Measurements from ENCODE around the gene TMEM80. TPM values are rescaled to one million over a fixed set of nuclear protein-coding genes. Genes with fewer than 3 reads are reported as not detected.
"Not testable (repeated sequence)": the region's sequence is repeated elsewhere in the genome, so short reads cannot be mapped to it uniquely, and the experiment has no call there.

TMEM80 gene
- 1 to 10 TPM; 9.5 to 9.8 TPM for total RNA-seq

- Mint-ChIP-seq H3K27ac (peak within 1 kb of the TSS; percentile 93), H3K9me3 (no peaks in the 10 kb centered on the region), H3K4me1 (ENCODE audit: low read depth) (peaks cover 49% of the 10 kb centered on the region), H3K36me3 (peaks cover 6% of the 10 kb centered on the region), H3K4me3 (peak within 1 kb of the TSS; percentile 85), H3K27me3 (no peaks in the 10 kb centered on the region)
- POLR2A ChIA-PET: interaction anchor here (0.7 to 1.8 kb wide), 7 partner anchors 11 to 160 kb away, joined by 3 to 13 read pairs (median 4); no protein-coding TSS in a partner anchor
- peak; percentile 99 for DNase-seq
- CTCF ChIA-PET: interaction anchor here (0.9 to 4.0 kb wide), 13 partner anchors 8 to 140 kb away, joined by 3 to 44 read pairs (median 5); no protein-coding TSS in a partner anchor
- intact Hi-C loops (cut with micrococcal nuclease): loop anchor here (1.0 to 5.0 kb wide), 5 partner anchors 28 to 158 kb away; partner anchors contain the start of genes HRAS, LRRC56 and TALDO1
These were observed at the start of gene TMEM80 for GRCh38 chr11:695538-696248. Gene TMEM80 (plus strand): TSS chr11:695816. CDS start chr11:695828, 12 bp downstream.

DNA sequence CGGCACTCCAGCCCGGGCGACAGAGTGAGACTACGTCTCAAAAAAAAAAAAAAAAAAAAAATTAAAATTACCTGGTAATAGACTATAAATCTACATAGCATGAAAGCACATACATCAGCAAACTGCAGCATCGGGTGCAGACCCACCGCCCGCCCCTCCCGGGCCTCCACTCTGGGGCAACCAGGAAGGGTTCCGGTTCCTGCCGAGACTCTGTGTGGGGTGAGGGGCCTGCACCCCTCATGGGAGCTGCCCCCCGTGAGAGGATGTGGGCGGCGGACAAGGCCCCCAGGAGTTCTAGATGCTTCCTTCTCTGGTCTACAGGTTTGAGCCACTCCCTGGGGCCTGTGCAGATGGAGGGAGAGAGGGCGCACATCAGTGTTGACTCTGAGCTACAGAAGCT, 49.4 kb upstream of the TMEM80 start:
- no peak overlapping the region for H3K4me3 Mint-ChIP-seq
- CTCF ChIA-PET: no interaction called here
- H3K9me3 Mint-ChIP-seq: no peaks in the 10 kb centered on the region
- intact Hi-C loops (cut with micrococcal nuclease): no loop called here
- POLR2A ChIA-PET: interaction anchor here (1.1 kb wide), 1 partner anchor 31 kb away, joined by 3 read pairs; the partner anchor contains the start of gene IRF7
- peaks cover 5% of the 10 kb centered on the region for H3K36me3 Mint-ChIP-seq
- peaks cover 2% of the 10 kb centered on the region for H3K4me1 Mint-ChIP-seq (ENCODE audit: low read depth)
- no peak overlapping the region for H3K27ac Mint-ChIP-seq
- no peaks in the 10 kb centered on the region for H3K27me3 Mint-ChIP-seq
- DNase-seq: no peak

DNA sequence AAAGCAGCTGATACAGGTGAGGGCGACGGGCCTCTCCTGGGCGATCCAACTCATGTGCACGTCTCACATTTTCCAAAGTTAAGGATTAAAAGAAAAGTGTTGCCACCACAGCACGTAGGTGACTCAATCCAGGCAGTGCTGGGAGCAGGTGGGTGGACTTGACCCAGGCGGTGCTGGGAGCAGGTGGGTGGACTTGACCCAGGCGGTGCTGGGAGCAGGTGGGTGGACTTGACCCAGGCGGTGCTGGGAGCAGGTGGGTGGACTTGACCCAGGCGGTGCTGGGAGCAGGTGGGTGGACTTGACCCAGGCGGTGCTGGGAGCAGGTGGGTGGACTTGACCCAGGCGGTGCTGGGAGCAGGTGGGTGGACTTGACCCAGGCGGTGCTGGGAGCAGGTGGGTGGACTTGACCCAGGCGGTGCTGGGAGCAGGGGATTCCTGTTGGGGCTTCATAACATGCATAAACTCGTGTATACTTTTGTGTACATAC, 47.9 kb upstream of the TMEM80 start:
- H3K9me3 Mint-ChIP-seq; DNase-seq; CTCF ChIA-PET; H3K4me1 Mint-ChIP-seq (ENCODE audit: low read depth); H3K27me3 Mint-ChIP-seq; H3K27ac Mint-ChIP-seq; intact Hi-C loops (cut with micrococcal nuclease); H3K36me3 Mint-ChIP-seq; H3K4me3 Mint-ChIP-seq; POLR2A ChIA-PET: not testable (repeated sequence)

GRCh38 chr11:650482-650881, 45.1 kb upstream of the TMEM80 start:
- H3K9me3 Mint-ChIP-seq: no peaks in the 10 kb centered on the region
- H3K4me3 Mint-ChIP-seq: no peak overlapping the region
- no peaks in the 10 kb centered on the region for H3K27me3 Mint-ChIP-seq
- ChIA-PET POLR2A (no interaction called here), CTCF (no interaction called here)
- peaks cover 7% of the 10 kb centered on the region for H3K36me3 Mint-ChIP-seq
- H3K4me1 Mint-ChIP-seq (ENCODE audit: low read depth): peaks cover 2% of the 10 kb centered on the region
- intact Hi-C loops (cut with micrococcal nuclease): no loop called here
- no peak overlapping the region for H3K27ac Mint-ChIP-seq
- DNase-seq: no peak

GRCh38 chr11:653136-653535, 42.5 kb upstream of the TMEM80 start:
- H3K27me3 Mint-ChIP-seq; H3K27ac Mint-ChIP-seq; H3K9me3 Mint-ChIP-seq; DNase-seq; intact Hi-C loops (cut with micrococcal nuclease); H3K4me3 Mint-ChIP-seq; H3K4me1 Mint-ChIP-seq (ENCODE audit: low read depth); CTCF ChIA-PET; H3K36me3 Mint-ChIP-seq; POLR2A ChIA-PET: not testable (repeated sequence)

GRCh38 chr11:653837-654236, 41.8 kb upstream of the TMEM80 start:
- no peak for DNase-seq
- ChIA-PET POLR2A (no interaction called here), CTCF (no interaction called here)
- intact Hi-C loops (cut with micrococcal nuclease): no loop called here
- Mint-ChIP-seq H3K27ac (no peak overlapping the region), H3K27me3 (no peaks in the 10 kb centered on the region), H3K4me1 (ENCODE audit: low read depth) (no peaks in the 10 kb centered on the region), H3K36me3 (peaks cover 7% of the 10 kb centered on the region), H3K4me3 (no peak overlapping the region), H3K9me3 (no peaks in the 10 kb centered on the region)

DNA sequence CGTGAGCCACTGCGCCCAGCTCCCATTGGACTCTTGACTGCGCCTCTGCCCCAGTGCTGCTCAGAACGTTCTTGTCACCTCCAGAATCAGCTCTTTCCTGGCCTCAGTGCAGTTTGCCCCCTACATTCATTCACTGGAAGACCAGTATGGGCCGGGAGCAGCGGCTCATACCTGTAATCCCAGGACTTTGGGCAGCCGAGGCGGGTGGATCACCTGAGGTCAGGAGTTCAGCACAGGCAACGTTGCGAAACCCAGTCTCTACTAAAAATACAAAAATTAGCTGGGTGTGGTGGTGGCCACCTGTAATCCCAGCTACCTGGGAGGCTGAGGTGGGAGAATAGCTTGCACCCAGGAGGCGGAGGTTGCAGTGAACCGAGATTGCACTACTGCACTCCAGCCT, 41.2 kb upstream of the TMEM80 start:
- intact Hi-C loops (cut with micrococcal nuclease); H3K9me3 Mint-ChIP-seq; H3K4me1 Mint-ChIP-seq (ENCODE audit: low read depth); H3K4me3 Mint-ChIP-seq; H3K27ac Mint-ChIP-seq; H3K27me3 Mint-ChIP-seq; DNase-seq; CTCF ChIA-PET; POLR2A ChIA-PET; H3K36me3 Mint-ChIP-seq: not testable (repeated sequence)

GRCh38 chr11:655036-655726, 40.4 kb upstream of the TMEM80 start:
- CTCF ChIA-PET: no interaction called here
- DNase-seq: no peak
- Mint-ChIP-seq H3K36me3 (peaks cover 9% of the 10 kb centered on the region), H3K27ac (no peak overlapping the region), H3K27me3 (no peaks in the 10 kb centered on the region), H3K9me3 (no peaks in the 10 kb centered on the region), H3K4me3 (no peak overlapping the region), H3K4me1 (ENCODE audit: low read depth) (no peaks in the 10 kb centered on the region)
- intact Hi-C loops (cut with micrococcal nuclease): no loop called here
- POLR2A ChIA-PET: no interaction called here

GRCh38 chr11:656426-656825, 39.2 kb upstream of the TMEM80 start:
- CTCF ChIA-PET: no interaction called here
- Mint-ChIP-seq H3K4me3 (no peak overlapping the region), H3K36me3 (peaks cover 7% of the 10 kb centered on the region), H3K4me1 (ENCODE audit: low read depth) (no peaks in the 10 kb centered on the region), H3K27me3 (no peaks in the 10 kb centered on the region), H3K9me3 (no peaks in the 10 kb centered on the region), H3K27ac (no peak overlapping the region)
- DNase-seq: no peak
- POLR2A ChIA-PET: no interaction called here
- intact Hi-C loops (cut with micrococcal nuclease): no loop called here

DNA sequence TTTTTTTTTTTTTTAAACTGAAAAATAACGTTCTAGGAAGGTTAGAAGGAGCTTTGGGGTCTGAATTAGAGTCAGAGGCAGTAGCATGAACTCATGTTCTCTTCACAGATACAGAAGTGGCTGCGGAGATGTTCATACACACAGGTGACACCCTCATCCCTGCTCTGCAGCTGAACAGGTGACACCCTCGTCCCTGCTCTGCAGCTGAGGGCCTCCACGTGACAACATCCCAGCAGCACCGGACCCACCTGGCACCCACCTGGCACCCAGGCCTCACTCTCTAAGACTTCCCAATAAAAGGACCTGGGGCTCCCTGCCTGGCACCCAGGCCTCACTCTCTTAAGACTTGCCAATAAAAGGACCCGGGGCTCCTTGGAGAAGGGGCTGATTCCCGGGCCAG, 38.8 kb upstream of the TMEM80 start:
- H3K36me3 Mint-ChIP-seq: peaks cover 7% of the 10 kb centered on the region
- no peak overlapping the region for H3K4me3 Mint-ChIP-seq
- intact Hi-C loops (cut with micrococcal nuclease): no loop called here
- POLR2A ChIA-PET: no interaction called here
- no peak for DNase-seq
- no peaks in the 10 kb centered on the region for H3K27me3 Mint-ChIP-seq
- H3K9me3 Mint-ChIP-seq: no peaks in the 10 kb centered on the region
- no peaks in the 10 kb centered on the region for H3K4me1 Mint-ChIP-seq (ENCODE audit: low read depth)
- no peak overlapping the region for H3K27ac Mint-ChIP-seq
- CTCF ChIA-PET: no interaction called here

GRCh38 chr11:657691-658126, 37.9 kb upstream of the TMEM80 start:
- CTCF ChIA-PET: no interaction called here
- peaks cover 9% of the 10 kb centered on the region for H3K36me3 Mint-ChIP-seq

DNA sequence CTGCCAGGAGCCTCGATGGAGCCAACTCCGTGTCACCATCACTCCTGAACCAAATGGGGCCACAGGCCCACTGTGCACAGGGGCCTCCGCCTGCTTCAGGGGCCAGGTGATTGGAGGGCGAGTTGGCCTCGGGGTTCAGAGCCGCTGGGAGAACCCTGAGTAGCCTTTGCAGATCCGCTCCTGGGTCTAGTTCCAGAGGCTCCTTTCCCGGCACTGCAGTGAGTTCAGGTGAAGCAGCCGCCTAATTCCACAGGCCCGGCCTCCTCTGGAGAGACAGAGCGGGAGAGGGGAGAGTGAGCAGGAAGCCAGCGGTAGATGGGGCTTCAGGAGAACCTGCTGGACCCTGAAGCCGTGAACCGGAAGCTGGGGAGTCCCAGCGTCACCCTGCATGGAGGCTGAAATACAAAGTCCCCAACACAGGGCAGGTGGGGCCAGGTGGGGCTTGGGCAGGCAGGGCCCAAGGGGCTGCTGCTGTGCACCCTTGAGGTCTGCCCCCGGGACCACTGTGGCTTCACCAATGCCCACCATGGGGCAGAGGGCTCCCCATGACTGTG, 36.0 kb upstream of the TMEM80 start:
- Mint-ChIP-seq H3K27me3 (no peaks in the 10 kb centered on the region), H3K36me3 (peaks cover 11% of the 10 kb centered on the region), H3K9me3 (no peaks in the 10 kb centered on the region), H3K4me3 (no peak overlapping the region), H3K4me1 (ENCODE audit: low read depth) (no peaks in the 10 kb centered on the region), H3K27ac (no peak overlapping the region)
- ChIA-PET CTCF (no interaction called here), POLR2A (no interaction called here)
- intact Hi-C loops (cut with micrococcal nuclease): no loop called here
- DNase-seq: no peak

More at GRCh38 chr11:657691-658126, 37.9 kb upstream of the TMEM80 start:
- Mint-ChIP-seq H3K4me1 (ENCODE audit: low read depth) (no peaks in the 10 kb centered on the region), H3K27me3 (no peaks in the 10 kb centered on the region), H3K27ac (no peak overlapping the region), H3K9me3 (no peaks in the 10 kb centered on the region), H3K4me3 (no peak overlapping the region)
- POLR2A ChIA-PET: no interaction called here
- no peak for DNase-seq
- intact Hi-C loops (cut with micrococcal nuclease): no loop called here
